Raji (cell line): ENCODE data around the gene KLHL33.

Source experiments
- POLR2A ChIP-seq: IDR thresholded peaks from 2 replicates; pipeline ENCODE4 v1.6.1; 2011; ENCODE audit warnings: low read depth, low read length, control low read depth; ENCODE audit not compliant: insufficient read depth

The KLHL33 gene, protein sequence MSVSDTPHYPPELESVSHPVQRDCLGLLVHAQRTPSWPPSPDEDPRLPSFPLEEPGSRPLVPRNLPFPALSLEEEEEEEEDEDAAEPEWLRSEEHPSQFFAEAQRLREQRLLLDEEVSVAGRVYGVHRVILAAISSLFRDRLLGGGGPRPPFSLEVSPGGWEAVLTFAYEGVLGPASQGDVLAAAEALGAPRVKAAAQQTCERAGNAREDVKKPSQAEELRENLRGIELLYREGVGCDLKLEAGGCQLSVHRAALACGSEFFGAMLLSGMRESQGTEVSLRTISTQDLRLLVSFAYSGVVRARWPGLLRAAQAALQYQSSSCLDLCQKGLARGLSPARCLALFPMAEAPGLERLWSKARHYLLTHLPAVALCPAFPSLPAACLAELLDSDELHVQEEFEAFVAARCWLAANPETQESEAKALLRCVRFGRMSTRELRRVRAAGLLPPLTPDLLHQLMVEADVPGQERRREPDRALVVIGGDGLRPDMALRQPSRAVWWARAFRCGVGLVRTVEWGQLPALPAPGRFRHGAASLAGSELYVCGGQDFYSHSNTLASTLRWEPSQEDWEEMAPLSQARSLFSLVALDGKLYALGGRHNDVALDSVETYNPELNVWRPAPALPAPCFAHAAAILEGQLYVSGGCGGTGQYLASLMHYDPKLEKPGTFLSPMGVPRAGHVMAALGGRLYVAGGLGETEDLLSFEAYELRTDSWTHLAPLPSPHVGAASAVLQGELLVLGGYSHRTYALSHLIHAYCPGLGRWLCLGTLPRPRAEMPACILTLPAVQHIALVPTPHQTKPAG

DNA sequence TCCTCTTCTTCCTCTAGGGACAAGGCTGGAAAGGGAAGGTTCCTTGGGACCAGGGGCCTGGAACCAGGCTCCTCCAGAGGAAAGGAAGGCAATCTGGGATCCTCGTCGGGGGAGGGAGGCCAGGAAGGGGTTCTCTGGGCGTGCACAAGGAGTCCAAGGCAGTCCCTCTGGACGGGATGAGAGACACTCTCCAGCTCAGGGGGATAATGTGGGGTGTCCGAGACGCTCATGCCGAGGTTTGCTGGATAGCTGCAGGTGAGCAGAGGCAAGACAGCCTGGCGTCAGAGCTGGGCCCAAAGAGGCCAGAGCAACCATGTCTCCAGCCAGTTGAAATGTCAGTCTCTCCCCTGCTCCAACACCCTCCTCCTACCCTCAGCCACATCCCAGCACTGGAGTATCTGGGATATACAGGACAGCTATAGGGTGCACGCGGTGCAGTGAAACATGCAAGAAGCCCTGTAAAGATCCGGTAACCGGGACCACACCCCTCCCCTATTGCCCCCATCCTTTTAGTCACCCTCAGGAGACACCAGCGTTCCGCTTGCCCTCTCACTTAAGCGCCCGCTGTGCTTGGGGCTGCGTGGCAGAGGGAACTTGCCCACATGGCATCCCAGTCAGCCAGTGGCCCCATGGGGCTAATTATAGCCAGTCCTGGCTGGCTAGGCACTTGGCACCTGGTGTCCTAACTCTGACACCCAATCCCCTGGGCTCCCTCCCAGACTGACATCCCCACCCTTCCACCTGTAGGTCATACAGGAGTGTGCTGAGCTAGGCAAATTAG lies at the start of gene KLHL33:
TSS of gene KLHL33 (minus strand) at position 585 of the 781 bp plus-strand sequence. CDS start at position 230, 355 bp downstream.
- no peak for TF ChIP-seq POLR2A

DNA sequence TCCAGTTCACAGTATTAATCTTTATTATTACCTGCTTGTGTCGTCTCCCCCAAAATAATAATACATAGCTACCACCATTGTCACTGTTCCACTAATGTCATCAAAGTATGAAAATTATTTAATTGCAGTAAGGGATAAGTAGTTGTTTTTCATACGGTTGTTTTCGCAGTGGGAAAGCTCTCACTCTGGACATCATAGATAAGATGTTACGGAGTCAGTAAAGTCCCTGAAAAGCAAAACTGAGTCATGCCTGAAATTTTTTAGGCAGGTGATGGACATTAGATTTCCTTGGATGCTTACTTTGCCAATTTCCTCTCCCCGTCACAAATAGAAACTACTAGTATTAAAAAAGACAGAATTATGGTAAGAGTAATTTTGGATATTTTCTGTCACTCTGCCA lies 46.4 kb upstream of the KLHL33 start:
- no peak for TF ChIP-seq POLR2A

DNA sequence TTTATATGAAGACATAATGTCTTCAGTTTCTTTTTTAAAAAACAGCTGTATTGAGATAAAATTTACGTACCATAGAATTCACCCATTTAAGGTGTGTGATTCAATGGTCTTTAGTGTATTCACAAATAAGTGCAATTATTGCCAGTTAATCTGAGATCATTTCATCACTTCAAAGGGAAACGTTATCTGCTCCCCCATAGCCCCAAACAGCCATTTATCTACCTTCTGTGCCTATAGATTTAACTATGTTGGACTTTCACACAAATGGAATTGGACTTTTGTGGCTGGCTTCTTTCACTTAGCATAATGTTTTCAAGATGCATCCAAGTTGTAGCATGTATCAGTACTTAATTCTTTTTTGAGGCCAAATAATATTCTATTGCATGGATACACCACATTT lies 42.9 kb upstream of the KLHL33 start:
- no peak for TF ChIP-seq POLR2A

DNA sequence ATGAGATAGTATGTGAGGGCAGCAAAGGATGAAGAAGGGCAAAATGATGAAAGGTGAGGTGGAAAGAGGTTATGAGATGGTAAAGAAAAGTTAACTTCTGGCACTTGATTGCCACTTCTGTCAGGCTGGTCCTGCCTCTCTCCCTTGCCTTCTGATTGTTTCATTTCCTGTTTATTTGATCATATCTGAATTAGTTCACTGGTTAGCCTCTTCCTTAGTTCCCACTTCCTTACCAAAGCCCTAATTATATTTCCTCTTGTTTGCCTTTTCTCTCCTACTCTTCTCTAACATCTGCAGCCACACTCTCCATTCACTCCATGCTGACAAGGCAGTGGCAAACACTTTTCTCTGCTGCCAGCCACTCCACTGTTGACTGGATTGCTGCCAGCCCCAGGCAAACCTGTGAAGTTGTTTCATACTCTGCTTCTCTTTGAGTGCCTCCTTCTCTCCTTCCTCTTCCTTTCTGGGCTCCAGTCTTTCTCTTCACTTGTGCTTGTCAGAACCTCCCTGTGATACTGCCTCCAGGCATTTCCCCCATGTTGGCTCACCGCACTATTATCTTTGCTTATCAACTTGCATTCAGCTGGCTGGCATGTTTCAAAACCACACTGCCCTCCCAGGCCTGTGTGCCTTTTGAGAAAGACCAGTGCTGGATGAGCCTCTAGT lies 41.4 kb upstream of the KLHL33 start:
- no peak for TF ChIP-seq POLR2A

DNA sequence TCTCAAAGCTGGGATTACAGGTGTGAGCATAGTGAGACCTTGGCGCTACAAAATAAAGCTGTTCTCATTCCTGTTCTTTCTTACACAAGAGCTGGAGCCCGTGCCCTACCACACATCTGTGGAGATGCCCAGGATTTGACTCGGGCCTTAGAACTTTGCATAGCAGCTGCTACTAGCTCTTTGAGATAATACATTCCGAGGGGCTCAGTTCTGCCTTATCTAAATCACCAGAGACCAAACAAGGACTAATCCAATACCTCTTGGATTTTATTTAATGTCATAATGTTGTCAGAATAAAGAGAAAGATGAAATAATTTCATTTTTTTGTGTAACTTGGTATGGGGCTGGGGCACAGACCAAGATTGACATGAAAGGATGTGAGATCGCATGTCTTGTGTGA lies 40.8 kb upstream of the KLHL33 start:
- TF ChIP-seq POLR2A: no peak

DNA sequence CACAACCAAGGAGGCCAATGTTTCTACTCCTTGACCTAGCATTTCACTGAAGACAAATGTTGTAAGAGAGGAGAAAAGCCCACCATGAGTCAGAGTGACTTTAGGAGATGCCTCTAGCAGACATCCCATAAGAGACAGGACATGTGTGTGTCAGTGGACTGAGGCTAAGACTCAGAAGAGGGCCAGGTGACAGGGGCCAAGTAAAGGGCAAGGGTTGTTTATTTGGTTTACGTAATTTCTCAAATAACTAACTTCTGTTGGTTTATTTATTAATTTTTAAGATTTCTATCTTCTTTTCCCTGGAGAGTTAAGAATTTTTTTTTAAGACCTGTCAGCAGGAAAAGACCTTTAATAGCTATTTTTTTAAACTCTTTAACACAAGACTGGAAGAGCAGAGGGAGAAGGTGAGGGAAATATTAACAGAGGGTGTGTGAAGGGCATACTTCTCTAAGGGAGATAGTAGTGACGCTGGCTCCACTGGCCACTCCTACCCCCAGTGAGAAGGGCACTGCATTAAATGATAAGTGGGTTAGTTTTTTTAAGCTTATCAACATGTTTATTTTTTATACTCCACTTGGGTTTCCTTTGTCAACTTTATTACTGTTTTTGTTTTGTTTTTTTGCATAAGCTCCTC lies 36.7 kb upstream of the KLHL33 start:
- no peak for TF ChIP-seq POLR2A

DNA sequence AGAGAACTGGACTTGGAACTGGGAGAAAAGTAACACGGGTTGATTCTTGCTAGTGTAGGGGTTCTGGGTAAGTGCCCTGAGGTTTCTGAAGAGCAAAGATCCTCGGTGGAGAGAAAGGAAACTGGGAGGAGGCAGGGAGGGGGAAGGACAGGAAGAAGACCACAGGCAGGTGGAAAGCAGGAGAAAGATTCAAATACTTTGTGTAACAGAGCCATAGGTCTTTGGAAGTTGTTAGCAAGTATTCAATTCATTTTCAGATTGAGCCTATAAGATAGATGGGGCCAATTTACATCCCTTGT lies 34.6 kb upstream of the KLHL33 start:
- no peak for TF ChIP-seq POLR2A

DNA sequence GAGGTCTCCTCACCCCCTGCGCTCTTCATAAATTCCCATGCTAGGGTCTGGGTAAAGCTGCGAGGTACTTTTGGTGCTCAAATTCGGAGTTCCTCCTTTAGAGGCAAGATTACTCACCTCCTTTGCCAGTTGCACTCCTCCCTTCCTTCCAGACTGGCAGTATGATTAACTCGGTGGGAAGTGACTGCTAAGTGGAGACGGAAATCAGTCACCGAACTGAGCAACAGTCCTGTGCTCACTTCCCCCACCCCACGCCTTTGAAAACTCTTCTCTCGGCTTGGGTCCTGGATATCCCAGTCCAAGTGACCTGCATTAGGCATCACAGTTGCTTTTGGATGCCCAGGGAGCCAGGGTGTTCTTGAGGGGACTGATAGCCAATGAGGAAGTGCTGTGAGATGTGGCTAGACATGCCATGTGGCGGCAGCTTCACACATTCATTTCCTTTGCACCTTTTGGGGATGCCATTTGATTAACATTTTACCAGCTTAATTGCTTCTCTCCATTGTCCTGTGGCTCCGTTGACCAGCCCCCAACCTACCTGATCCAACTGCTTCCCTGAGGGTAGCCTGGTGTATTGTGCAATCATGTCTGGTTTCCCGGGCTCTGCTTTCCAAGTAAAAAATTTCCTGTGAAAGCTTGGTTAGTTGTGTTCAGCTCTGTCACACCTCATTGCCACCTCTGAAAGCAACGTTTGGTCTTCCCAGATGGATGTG lies 34.1 kb upstream of the KLHL33 start:
- no peak; the same call in 1 of the 2 replicates for TF ChIP-seq POLR2A

DNA sequence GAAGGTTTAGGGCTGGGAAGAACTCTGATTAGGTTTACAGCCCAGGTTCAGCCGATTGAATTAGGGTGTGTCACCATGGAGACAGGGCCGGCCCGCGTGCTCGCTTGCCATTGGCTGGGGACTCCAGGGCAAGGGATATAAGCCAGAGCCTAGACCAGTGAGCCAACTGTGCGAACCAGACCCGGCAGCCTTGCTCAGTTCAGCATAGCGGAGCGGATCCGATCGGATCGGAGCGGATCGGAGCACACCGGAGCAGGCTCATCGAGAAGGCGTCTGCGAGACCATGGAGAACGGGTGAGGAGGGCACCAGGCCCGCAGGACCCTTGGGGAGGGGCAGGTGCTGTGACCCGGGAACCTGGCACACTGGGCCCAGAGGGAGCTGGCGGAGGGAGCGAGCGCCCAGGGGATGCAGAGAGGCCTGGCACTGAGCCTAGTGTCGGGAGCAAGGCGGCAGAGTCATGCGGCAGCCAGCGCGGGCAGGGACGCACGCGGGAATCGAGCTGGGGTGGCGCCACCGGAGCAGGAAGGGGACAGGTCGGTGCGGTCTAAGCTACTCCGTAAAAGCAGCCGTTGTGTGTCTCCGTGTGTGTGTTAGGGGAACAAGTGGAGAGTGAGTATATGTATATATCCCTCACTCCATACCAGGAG lies 33.4 kb upstream of the KLHL33 start, which contains the start of gene PNP:
TSS of gene PNP (plus strand) at position 165 of the 648 bp plus-strand sequence. CDS start at position 284, 119 bp downstream.
- peak; percentile 100 for TF ChIP-seq POLR2A

DNA sequence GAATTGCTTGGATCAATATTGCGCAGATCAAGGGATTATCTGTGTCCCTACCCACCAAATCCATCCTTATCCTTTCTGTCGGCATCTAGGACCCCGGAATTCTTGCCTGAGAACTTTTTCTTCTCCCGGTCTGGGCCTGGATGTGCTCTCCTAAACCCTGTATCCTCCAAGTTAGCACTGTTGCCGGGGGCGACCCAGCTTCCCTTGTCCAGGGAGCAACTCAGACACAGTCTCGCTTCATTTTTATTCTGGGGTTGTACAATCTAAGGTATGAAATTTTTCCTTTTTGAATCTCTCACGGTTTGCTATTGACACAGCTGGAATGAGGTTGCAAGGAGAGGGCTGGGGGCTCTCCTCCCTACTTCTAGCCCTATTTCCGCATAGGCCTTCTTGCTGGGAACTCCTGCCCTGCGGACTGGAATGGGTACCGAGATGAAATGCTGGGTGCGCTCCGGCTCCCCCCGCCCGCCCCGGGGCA lies 32.8 kb upstream of the KLHL33 start:
- no peak for TF ChIP-seq POLR2A

DNA sequence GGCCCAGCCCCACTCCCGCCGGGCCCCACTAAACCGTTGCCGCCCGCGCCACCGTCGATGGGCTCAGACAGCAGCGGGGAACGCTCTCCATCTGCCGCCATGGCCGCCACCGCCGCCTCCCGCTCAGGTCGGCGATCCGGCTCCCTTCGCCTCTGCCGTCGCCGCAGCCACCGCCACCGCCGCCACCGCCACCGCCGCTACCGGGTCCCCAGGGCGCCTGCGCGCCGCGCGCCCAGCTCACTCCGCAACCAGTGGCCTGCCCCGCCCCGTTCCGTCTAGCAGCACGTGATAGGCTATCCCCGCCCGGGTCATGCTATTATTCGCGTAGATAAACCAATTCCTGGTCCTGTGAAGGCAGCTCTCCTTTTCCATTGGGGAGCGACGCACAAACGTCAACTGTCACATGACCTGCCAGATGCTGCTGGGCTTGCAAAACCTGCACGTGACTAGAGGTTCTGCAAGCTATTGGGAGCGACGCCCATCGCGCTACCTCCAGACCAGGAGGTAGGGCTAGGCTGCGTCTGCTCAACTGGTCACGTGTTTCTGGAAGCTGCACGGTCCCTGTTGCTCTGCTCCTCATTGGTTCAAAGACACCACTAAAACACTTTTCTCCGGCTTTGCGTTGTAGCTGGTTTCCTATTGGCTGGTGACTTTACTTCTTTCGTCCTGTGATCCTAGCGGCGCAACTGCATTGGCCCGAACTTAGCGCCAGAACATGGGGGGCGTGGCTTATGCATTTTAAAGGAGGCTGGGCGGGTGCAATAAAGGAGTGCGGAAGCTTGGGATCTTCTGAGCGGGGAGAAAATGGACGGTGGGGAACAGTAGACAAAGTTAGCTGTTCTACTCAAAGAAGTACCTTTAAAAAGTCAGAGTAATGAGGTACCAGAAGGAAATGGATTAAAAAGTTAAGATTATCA lies 25.5 kb upstream of the KLHL33 start, which contains the start of gene PIP4P1:
TSS of gene PIP4P1 (minus strand) at position 210 of the 917 bp plus-strand sequence. CDS start at position 101, 109 bp downstream.
- TF ChIP-seq POLR2A: peak; percentile 95

DNA sequence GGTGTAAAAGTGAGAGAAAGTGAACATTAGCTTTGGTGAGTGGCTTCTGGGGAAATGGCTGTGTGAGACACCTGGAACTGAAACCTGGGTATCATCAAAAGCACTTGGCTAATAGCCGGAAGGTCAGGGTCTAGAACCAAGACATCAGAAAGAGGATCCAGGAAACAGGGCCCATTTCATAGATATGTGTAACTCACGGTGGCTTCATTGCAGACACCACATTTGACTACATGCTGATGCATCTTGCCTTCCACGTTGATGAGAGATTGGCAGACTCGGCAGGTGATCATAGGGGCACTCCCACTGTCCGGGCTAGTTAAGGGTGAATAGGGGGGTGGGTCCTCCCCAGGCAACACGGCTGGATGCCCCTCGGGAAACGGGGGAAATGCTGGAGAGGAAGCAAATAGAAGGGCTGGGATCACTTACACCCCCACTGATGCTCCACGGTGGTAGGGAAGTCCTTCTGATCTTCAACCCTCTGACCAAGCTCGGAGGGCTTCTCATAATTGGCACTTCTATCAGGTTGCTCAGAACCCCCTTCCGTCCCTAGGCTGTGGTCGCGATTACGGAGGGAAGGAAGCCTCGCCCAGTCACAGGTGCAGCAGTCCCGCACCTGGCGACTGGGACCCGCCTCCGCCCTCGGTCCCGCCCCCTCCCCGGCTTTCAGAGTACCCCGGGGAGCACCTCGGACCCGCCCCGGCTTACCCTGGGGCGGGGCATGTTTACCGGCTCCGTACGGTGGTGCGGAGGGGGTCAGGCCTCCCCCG lies 24.7 kb upstream of the KLHL33 start:
- TF ChIP-seq POLR2A: no peak
